Activated CD4-positive, alpha-beta memory T cell treated with anti-CD3 and anti-CD28 coated beads, Interleukin-2, amount 10 ng/mL, durations not matched to agents 7 days and 5 days (primary cell): Measurements from ENCODE around the gene DNAAF9. TPM values are rescaled to one million over a fixed set of nuclear protein-coding genes. Genes with fewer than 3 reads are reported as not detected.

Experiments
- CTCF ChIA-PET: fragments of 350-600 bp; sonication (Branson Sonifier 250); formaldehyde crosslinking; loops from one replicate; lab custom pipeline; 2021; ENCODE audit warnings: antibody characterized with exemption, inconsistent platforms; lab: Charles Lee
- POLR2A ChIA-PET: fragments of 350-600 bp; sonication (Branson Sonifier 250); formaldehyde crosslinking; loops from one replicate; lab custom pipeline; 2021; ENCODE audit warnings: antibody characterized with exemption; lab: Charles Lee
- DNase-seq: peaks from one replicate; pipeline ENCODE4 v3.0.0-alpha.2; 2020
- H3K27ac Mint-ChIP-seq: one replicate; pipeline ENCODE4 v1.8.0; 2021; ENCODE audit warnings: mild to moderate bottlenecking, mixed read lengths
- H3K27me3 Mint-ChIP-seq: one replicate; pipeline ENCODE4 v1.8.0; 2021; ENCODE audit warnings: mixed read lengths
- H3K36me3 Mint-ChIP-seq: one replicate; pipeline ENCODE4 v1.8.0; 2021; ENCODE audit warnings: low read depth, mixed read lengths
- H3K4me1 Mint-ChIP-seq: one replicate; pipeline ENCODE4 v1.8.0; 2021; ENCODE audit warnings: mixed read lengths
- H3K4me3 Mint-ChIP-seq: one replicate; pipeline ENCODE4 v1.8.0; 2021; ENCODE audit warnings: mild to moderate bottlenecking, mixed read lengths
- H3K9me3 Mint-ChIP-seq: one replicate; pipeline ENCODE4 v1.8.0; 2021; ENCODE audit warnings: mixed read lengths
- total RNA-seq, 2 experiments: library from RNA; stranded (reverse); gene quantifications; one replicate each; pipeline ENCODE4 v1.2.3, GENCODE V29; 2021

Gene DNAAF9
- total RNA-seq, result 1 to 10 TPM; 3.5 to 3.9 TPM

GRCh38 chr20:3407040-3407770 is at the start of gene DNAAF9:
Gene DNAAF9, minus strand, starts transcription at chr20:3407669. Its CDS starts 112 bp downstream, at chr20:3407557.
- POLR2A ChIA-PET, result interaction anchor here (1.2 to 3.6 kb wide), 3 partner anchors 13 to 204 kb away, joined by 4 to 45 read pairs (median 6); no protein-coding TSS in a partner anchor
- Mint-ChIP-seq H3K27ac (peak within 1 kb of the TSS; percentile 91), H3K9me3 (no peaks in the 10 kb centered on the region), H3K27me3 (peaks cover 1% of the 10 kb centered on the region), H3K36me3 (no peaks in the 10 kb centered on the region), H3K4me3 (peak within 1 kb of the TSS; percentile 98), H3K4me1 (peaks cover 36% of the 10 kb centered on the region)
- CTCF ChIA-PET, result interaction anchor here (1.1 to 1.2 kb wide), 2 partner anchors 8 to 169 kb away, joined by 3 to 5 read pairs; partner anchors contain the start of gene SLC4A11
- DNase-seq, result peak; percentile 60

- H3K9me3 Mint-ChIP-seq, result no peaks in the 10 kb centered on the region
- no peak overlapping the region for H3K27ac Mint-ChIP-seq
- no peaks in the 10 kb centered on the region for H3K4me1 Mint-ChIP-seq
- DNase-seq, result no peak
- H3K4me3 Mint-ChIP-seq, result no peak overlapping the region
- no peaks in the 10 kb centered on the region for H3K36me3 Mint-ChIP-seq
- peaks cover 13% of the 10 kb centered on the region for H3K27me3 Mint-ChIP-seq
- POLR2A ChIA-PET, result interaction anchor here (0.7 kb wide), 1 partner anchor 20 kb away, joined by 3 read pairs; no protein-coding TSS in a partner anchor
- CTCF ChIA-PET, result no interaction called here
Observed at GRCh38 chr20:3456648-3457047, 49.2 kb upstream of the DNAAF9 start.

DNA sequence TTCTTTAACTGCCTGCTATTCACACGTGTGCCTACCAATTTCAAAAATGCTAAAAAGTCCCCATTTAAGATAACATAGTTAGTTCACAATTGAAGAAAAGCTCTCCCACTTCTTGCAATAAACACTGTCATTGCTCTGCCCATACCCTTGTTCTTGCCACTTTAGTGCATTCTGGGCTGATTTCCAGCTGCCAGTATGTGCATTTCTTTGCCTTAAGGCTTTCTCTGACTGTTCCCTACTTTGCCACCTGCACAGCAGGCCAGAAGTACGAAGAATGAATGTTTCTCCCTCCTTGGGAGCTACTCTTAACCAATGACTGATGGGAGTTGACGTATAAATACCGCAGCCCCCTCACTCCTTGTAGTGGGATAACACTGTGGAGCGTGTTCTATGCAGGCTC is 47.4 kb upstream of the DNAAF9 start:
- no peaks in the 10 kb centered on the region for H3K4me1 Mint-ChIP-seq
- DNase-seq, result no peak
- ChIA-PET CTCF (interaction anchor here (0.6 kb wide), 1 partner anchor 138 kb away, joined by 4 read pairs; no protein-coding TSS in a partner anchor), POLR2A (no interaction called here)
- peaks cover 16% of the 10 kb centered on the region for H3K27me3 Mint-ChIP-seq
- no peaks in the 10 kb centered on the region for H3K36me3 Mint-ChIP-seq
- no peaks in the 10 kb centered on the region for H3K9me3 Mint-ChIP-seq
- no peak overlapping the region for H3K4me3 Mint-ChIP-seq
- no peak overlapping the region for H3K27ac Mint-ChIP-seq

DNA sequence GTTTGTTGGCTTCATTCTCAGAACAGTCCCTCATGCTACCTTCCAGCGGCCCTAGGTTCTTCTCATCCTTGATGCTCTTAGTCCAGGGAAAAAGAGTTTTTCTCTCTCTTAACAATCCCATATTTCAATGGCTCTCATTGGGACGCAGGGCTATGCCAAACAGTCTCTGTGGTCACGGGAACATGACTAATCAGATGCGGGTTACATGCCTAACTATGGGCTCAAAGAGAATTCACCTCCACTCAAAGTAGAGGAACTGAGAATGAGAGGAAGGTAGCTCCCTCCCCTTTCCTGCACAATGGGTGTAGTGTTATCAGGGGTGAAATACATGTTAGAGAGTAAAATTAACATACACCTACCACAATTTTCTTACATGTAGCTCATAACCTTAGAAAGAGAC is 45.2 kb upstream of the DNAAF9 start:
- Mint-ChIP-seq H3K36me3 (no peaks in the 10 kb centered on the region), H3K4me1 (no peaks in the 10 kb centered on the region), H3K4me3 (no peak overlapping the region), H3K27me3 (peaks cover 18% of the 10 kb centered on the region), H3K27ac (no peak overlapping the region), H3K9me3 (no peaks in the 10 kb centered on the region)
- no peak for DNase-seq
- ChIA-PET CTCF (interaction anchor here (0.5 kb wide), 1 partner anchor 187 kb away, joined by 4 read pairs; no protein-coding TSS in a partner anchor), POLR2A (no interaction called here)

DNA sequence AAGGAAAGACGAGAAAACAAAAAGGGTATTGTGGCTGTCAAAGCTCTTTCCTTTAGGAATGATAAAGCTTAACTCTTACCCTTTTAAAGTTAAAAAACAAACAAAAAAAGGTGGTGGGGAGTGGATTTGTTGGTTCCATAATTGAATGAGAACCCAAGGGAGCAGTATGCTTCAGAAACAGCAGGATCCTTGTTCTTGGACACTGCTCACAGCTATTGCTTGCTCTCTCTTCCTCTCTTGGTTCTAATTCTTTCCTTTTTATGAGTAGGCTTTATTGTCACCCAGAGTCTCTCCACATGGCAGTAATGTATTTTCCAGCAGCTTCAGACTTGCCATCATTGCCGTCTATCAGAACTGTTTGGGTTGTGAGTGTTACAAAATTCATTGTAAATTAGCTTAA is 44.7 kb upstream of the DNAAF9 start:
- Mint-ChIP-seq H3K9me3 (no peaks in the 10 kb centered on the region), H3K36me3 (no peaks in the 10 kb centered on the region), H3K4me1 (no peaks in the 10 kb centered on the region), H3K27ac (no peak overlapping the region), H3K27me3 (peaks cover 20% of the 10 kb centered on the region), H3K4me3 (no peak overlapping the region)
- ChIA-PET POLR2A (no interaction called here), CTCF (interaction anchor here (0.8 kb wide), 1 partner anchor 225 kb away, joined by 4 read pairs; no protein-coding TSS in a partner anchor)
- no peak for DNase-seq

GRCh38 chr20:3449319-3449718 is 41.9 kb upstream of the DNAAF9 start:
- H3K4me1 Mint-ChIP-seq, result no peaks in the 10 kb centered on the region
- H3K27me3 Mint-ChIP-seq, result peaks cover 27% of the 10 kb centered on the region
- ChIA-PET POLR2A (interaction anchor here (1.1 kb wide), 1 partner anchor 12 kb away, joined by 3 read pairs; no protein-coding TSS in a partner anchor), CTCF (no interaction called here)
- H3K27ac Mint-ChIP-seq, result no peak overlapping the region
- no peak for DNase-seq
- H3K4me3 Mint-ChIP-seq, result no peak overlapping the region
- no peaks in the 10 kb centered on the region for H3K9me3 Mint-ChIP-seq
- H3K36me3 Mint-ChIP-seq, result no peaks in the 10 kb centered on the region

GRCh38 chr20:3447321-3447720 is 39.9 kb upstream of the DNAAF9 start:
- POLR2A ChIA-PET, result no interaction called here

DNA sequence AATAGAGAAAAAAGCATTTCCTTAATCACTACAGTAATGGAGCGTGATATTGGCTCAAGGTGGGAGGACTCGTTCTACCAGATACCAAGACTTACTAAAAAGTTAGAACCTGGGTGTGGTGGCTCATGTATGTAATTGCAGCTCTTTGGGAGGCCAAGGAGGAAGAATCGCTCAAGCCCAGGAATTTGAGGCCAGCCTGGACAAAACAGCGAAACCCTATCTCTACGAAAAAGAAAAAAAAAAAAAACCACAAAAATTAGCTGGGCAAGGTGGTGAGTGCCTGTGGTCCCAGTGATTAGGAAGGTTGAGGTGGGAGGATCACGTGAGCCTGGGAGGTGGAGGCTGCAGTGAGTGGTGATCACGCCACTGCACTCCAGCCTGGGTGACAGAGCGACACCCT is 39.3 kb upstream of the DNAAF9 start:
- ChIA-PET POLR2A (no interaction called here), CTCF (no interaction called here)
- Mint-ChIP-seq H3K4me1 (no peaks in the 10 kb centered on the region), H3K36me3 (no peaks in the 10 kb centered on the region), H3K4me3 (no peak overlapping the region), H3K27me3 (peaks cover 27% of the 10 kb centered on the region), H3K9me3 (no peaks in the 10 kb centered on the region), H3K27ac (no peak overlapping the region)
- no peak for DNase-seq

More at GRCh38 chr20:3447321-3447720, 39.9 kb upstream of the DNAAF9 start:
- Mint-ChIP-seq H3K9me3 (no peaks in the 10 kb centered on the region), H3K36me3 (no peaks in the 10 kb centered on the region), H3K27ac (no peak overlapping the region), H3K4me3 (no peak overlapping the region), H3K4me1 (no peaks in the 10 kb centered on the region), H3K27me3 (peaks cover 29% of the 10 kb centered on the region)
- no peak for DNase-seq
- CTCF ChIA-PET, result no interaction called here

DNA sequence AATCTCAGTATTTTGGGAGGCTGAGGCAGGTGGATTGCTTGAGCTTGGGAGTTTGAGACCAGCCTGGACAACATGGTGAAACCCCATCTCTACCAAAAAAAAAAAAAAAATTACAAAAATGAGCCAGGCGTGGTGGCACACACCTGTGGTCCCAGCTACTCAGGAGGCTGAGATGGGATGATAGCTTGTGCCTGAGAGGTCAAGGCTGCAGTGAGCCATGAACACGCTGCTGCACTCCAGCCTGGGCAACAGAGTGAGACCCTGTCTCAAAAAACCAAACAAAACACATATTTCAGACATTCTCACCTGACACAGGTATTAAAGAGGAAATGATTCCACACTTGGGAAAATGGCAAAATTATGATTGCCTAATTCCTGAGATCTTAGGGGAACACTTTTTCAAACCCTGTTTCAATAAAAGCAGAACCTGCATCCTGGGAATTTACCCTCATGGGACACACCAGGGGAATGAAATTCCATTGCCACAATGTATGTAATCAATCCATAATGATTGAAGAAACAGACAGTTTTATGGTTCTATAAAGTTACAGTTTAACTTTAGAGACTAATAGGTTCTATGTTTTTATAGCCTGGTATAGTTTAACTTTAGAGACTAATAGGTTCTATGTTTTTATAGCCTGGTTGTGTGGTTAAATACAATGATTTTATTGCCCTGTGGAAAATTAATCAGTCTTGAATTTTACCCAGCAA is 29.6 kb upstream of the DNAAF9 start:
- DNase-seq, result no peak
- ChIA-PET POLR2A (no interaction called here), CTCF (no interaction called here)
- Mint-ChIP-seq H3K9me3 (no peaks in the 10 kb centered on the region), H3K27ac (no peak overlapping the region), H3K27me3 (peaks cover 8% of the 10 kb centered on the region), H3K36me3 (no peaks in the 10 kb centered on the region), H3K4me1 (no peaks in the 10 kb centered on the region), H3K4me3 (no peak overlapping the region)

DNA sequence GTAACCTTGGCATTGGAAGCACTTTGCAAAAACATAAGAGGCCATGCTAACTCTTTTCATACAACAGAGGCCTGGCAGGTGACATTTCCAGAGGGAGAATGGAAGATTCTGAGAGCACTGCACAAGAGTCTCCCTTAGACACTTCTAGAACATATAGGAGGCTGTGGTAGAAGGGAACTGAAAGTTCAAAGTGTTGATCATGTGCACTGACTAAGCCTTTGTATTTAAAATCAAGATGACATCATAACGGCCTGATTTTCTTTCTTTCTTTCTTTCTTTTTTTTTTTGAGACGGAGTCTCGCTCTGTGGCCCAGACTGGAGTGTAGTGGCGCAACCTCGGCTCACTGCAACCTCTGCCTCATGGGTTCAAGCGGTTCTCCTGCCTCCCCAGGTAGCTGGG is 26.8 kb upstream of the DNAAF9 start:
- no peak overlapping the region for H3K4me3 Mint-ChIP-seq

DNA sequence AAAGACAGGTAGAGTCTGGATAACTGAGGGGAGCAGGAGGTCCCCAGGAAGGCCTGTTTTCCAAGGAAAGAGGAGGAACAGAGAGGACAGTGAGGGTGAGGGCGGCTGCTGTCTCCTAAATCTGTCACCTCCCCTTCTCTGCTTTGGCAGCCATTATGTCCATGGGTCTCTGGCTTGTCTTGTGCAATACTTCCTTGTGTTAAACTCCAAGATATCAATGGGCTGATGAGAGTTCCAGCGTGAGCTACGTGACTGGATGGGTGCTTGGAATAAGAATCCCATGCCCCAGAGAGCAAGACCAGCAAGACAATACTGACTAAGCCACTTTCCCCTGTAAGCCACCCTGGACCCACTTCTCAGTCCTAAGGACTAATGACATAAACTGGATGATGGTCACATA is 26.3 kb upstream of the DNAAF9 start:
- Mint-ChIP-seq H3K4me3 (no peak overlapping the region), H3K9me3 (no peaks in the 10 kb centered on the region), H3K36me3 (no peaks in the 10 kb centered on the region), H3K4me1 (no peaks in the 10 kb centered on the region), H3K27me3 (peaks cover 11% of the 10 kb centered on the region), H3K27ac (no peak overlapping the region)
- ChIA-PET POLR2A (no interaction called here), CTCF (no interaction called here)
- no peak for DNase-seq

More for the DNA sequence above, 26.8 kb upstream of the DNAAF9 start:
- peaks cover 11% of the 10 kb centered on the region for H3K27me3 Mint-ChIP-seq
- no peaks in the 10 kb centered on the region for H3K9me3 Mint-ChIP-seq
- no peaks in the 10 kb centered on the region for H3K36me3 Mint-ChIP-seq
- CTCF ChIA-PET, result no interaction called here
- no peaks in the 10 kb centered on the region for H3K4me1 Mint-ChIP-seq
- DNase-seq, result no peak
- POLR2A ChIA-PET, result no interaction called here
- H3K27ac Mint-ChIP-seq, result no peak overlapping the region

DNA sequence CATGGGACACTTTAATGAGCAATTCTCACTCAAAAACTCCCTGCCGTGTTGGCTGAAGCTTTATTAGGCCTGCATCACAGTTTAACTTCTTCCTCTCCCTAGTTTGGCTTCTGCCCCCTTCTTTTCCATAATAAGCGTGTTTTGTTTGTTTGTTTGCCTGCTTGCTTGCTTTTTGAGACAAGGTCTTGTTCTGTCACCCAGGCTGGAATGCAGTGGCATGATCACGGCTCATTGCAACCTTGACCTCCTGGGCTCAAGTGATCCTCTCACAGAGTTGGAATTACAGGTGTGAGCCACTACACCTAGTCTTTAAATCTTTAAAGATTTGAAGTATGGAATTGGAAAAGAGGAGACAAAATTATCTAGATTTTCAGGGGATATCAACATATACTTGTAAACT is 25.4 kb upstream of the DNAAF9 start:
- peaks cover 11% of the 10 kb centered on the region for H3K27me3 Mint-ChIP-seq
- ChIA-PET CTCF (no interaction called here), POLR2A (no interaction called here)
- H3K36me3 Mint-ChIP-seq, result no peaks in the 10 kb centered on the region
- no peak for DNase-seq
- no peaks in the 10 kb centered on the region for H3K9me3 Mint-ChIP-seq
- H3K27ac Mint-ChIP-seq, result no peak overlapping the region
- H3K4me1 Mint-ChIP-seq, result no peaks in the 10 kb centered on the region
- H3K4me3 Mint-ChIP-seq, result no peak overlapping the region

DNA sequence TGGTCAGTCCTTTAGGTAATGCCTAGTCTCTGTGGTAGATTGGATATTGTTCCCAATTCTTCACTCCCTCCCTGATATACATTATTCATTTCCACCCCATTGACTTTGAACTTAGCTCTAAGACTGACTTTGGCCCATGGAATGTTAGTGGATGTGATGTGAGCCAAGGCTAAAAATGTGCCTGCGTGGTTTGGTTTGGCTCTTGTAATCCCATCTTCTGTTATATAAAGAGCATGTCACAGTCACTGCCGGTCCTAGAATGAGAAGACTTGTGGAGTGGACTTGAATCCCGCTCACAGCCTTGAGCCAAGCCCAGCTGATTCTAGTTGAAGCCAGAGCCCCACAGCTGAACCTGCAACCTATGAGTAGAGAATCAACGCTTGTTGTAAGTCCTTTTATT is 23.6 kb upstream of the DNAAF9 start:
- no peak overlapping the region for H3K27ac Mint-ChIP-seq
- DNase-seq, result no peak
- H3K27me3 Mint-ChIP-seq, result peaks cover 9% of the 10 kb centered on the region
- H3K36me3 Mint-ChIP-seq, result no peaks in the 10 kb centered on the region
- POLR2A ChIA-PET, result no interaction called here
- H3K9me3 Mint-ChIP-seq, result no peaks in the 10 kb centered on the region
- CTCF ChIA-PET, result no interaction called here
- no peaks in the 10 kb centered on the region for H3K4me1 Mint-ChIP-seq
- H3K4me3 Mint-ChIP-seq, result no peak overlapping the region
